Hepatocyte (in vitro differentiated cells): Measurements from ENCODE around the gene FGF10. TPM values are rescaled to one million over a fixed set of nuclear protein-coding genes. Genes with fewer than 3 reads are reported as not detected.

ENCODE experiments used
- DNase-seq: peaks from one replicate; pipeline ENCODE4 v3.0.0-alpha.2; 2016; ENCODE audit warnings: low spot score
- H2AFZ ChIP-seq: fragments of 200-600 bp; sonication (generic); 2 replicates; pipeline ENCODE4 v1.6.0; 2016; ENCODE audit warnings: antibody characterized with exemption, mild to moderate bottlenecking
- H3K27ac ChIP-seq: fragments of 200-600 bp; sonication (generic); 2 replicates; pipeline ENCODE4 v1.5.1; 2016; ENCODE audit warnings: mild to moderate bottlenecking
- H3K27me3 ChIP-seq: fragments of 200-600 bp; sonication (generic); 2 replicates; pipeline ENCODE4 v1.6.1; 2016
- H3K36me3 ChIP-seq: fragments of 200-600 bp; sonication (generic); replicated peaks from 2 replicates; pipeline ENCODE4 v1.5.1; 2016; ENCODE audit warnings: low read depth; ENCODE audit not compliant: insufficient read depth
- H3K4me1 ChIP-seq: fragments of 200-600 bp; sonication (generic); 2 replicates; pipeline ENCODE4 v1.5.1; 2016; ENCODE audit warnings: mild to moderate bottlenecking, moderate library complexity; ENCODE audit not compliant: insufficient read depth
- H3K4me2 ChIP-seq: fragments of 200-600 bp; sonication (generic); 2 replicates; pipeline ENCODE4 v1.6.0; 2016
- H3K4me3 ChIP-seq: fragments of 200-600 bp; sonication (generic); 2 replicates; pipeline ENCODE4 v1.5.1; 2016; ENCODE audit warnings: mild to moderate bottlenecking
- H3K79me2 ChIP-seq: fragments of 200-600 bp; sonication (generic); 2 replicates; pipeline ENCODE4 v1.6.0; 2017; ENCODE audit warnings: mild to moderate bottlenecking
- H3K9me2 ChIP-seq: fragments of 200-600 bp; sonication (generic); replicated peaks from 2 replicates; pipeline ENCODE4 v1.6.0; 2017; ENCODE audit warnings: mild to moderate bottlenecking; ENCODE audit not compliant: insufficient read depth
- H3K9me3 ChIP-seq: fragments of 200-600 bp; sonication (generic); 2 replicates; pipeline ENCODE4 v1.5.1; 2016; ENCODE audit warnings: low read depth, mild to moderate bottlenecking
- H4K20me1 ChIP-seq: fragments of 200-600 bp; sonication (generic); 2 replicates; pipeline ENCODE4 v1.6.0; 2016; ENCODE audit warnings: mild to moderate bottlenecking; ENCODE audit not compliant: insufficient read depth, poor library complexity, severe bottlenecking
- CTCF ChIP-seq: fragments of 200-600 bp; sonication (generic); IDR thresholded peaks from 2 replicates; pipeline ENCODE4 v1.5.1; 2016; ENCODE audit warnings: antibody characterized with exemption, mild to moderate bottlenecking; ENCODE audit not compliant: poor library complexity
- EZH2 ChIP-seq: fragments of 200-600 bp; sonication (generic); IDR thresholded peaks from 2 replicates; pipeline ENCODE4 v1.6.1; 2016; ENCODE audit warnings: antibody characterized with exemption, mild to moderate bottlenecking, borderline replicate concordance
- EZH2phosphoT487 ChIP-seq: fragments of 200-600 bp; sonication (generic); IDR thresholded peaks from one replicate; pipeline ENCODE4 v1.6.1; 2018; ENCODE audit warnings: antibody characterized with exemption, mild to moderate bottlenecking, low read depth, moderate library complexity; ENCODE audit not compliant: unreplicated experiment, severe bottlenecking
- WGBS: methylation state at CpG from one replicate; pipeline ENCODE4 v1.1.6; 2016; ENCODE audit warnings: low lambda C conversion rate; ENCODE audit errors: missing lambda C conversion rate; 5-methylcytosine and 5-hydroxymethylcytosine counted together
- polyA plus RNA-seq: library from polyadenylated mRNA; unstranded; fragments of >200 nt; fragmentation: Nextera tagmentation; extraction: Ambion mirVana; gene quantifications from 2 replicates; pipeline ENCODE4 v1.2.1, GENCODE V29; 2016
- total RNA-seq: library from RNA; depleted of rRNA; stranded (reverse); fragments of >200 nt; gene quantifications from 2 replicates; pipeline ENCODE4 v1.2.3, GENCODE V29; 2014

The FGF10 gene
- total and polyA plus RNA-seq, 2 experiments from 2014 or later: 5.1 to 6.1 TPM

GRCh38 chr5:44294516-44294915 is 94.7 kb downstream of the FGF10 start:
- H3K4me1 ChIP-seq: no peaks in the 10 kb centered on the region
- TF ChIP-seq EZH2phosphoT487 (no peak), EZH2 (no peak), CTCF (no peak)
- no peaks in the 10 kb centered on the region for H3K27me3 ChIP-seq
- no peaks in the 10 kb centered on the region for H3K79me2 ChIP-seq
- no peaks in the 10 kb centered on the region for H4K20me1 ChIP-seq
- DNase-seq: no peak
- H3K36me3 ChIP-seq: no peaks in the 10 kb centered on the region
- H3K9me3 ChIP-seq: no peaks in the 10 kb centered on the region
- WGBS: 91% methylated on average over 2 of the region's 2 CpGs
- no peak overlapping the region for H3K4me3 ChIP-seq
- H3K9me2 ChIP-seq: no peaks in the 10 kb centered on the region
- no peak overlapping the region for H3K4me2 ChIP-seq
- no peak overlapping the region for H2AFZ ChIP-seq
- no peak overlapping the region for H3K27ac ChIP-seq

GRCh38 chr5:44292736-44293135 is 96.5 kb downstream of the FGF10 start:
- H3K4me1 ChIP-seq: no peaks in the 10 kb centered on the region
- TF ChIP-seq EZH2 (no peak), EZH2phosphoT487 (no peak)
- 68% methylated on average over 2 of the region's 2 CpGs for WGBS
- no peak overlapping the region for H3K4me3 ChIP-seq
- H4K20me1 ChIP-seq: no peaks in the 10 kb centered on the region
- H3K4me2 ChIP-seq: no peak overlapping the region
- no peaks in the 10 kb centered on the region for H3K79me2 ChIP-seq
- no peaks in the 10 kb centered on the region for H3K9me3 ChIP-seq
- no peaks in the 10 kb centered on the region for H3K36me3 ChIP-seq
- no peak overlapping the region for H3K27ac ChIP-seq
- no peaks in the 10 kb centered on the region for H3K27me3 ChIP-seq
- no peaks in the 10 kb centered on the region for H3K9me2 ChIP-seq
- no peak overlapping the region for H2AFZ ChIP-seq
- no peak for DNase-seq

GRCh38 chr5:44278469-44278868 is 110.8 kb downstream of the FGF10 start:
- DNase-seq: no peak
- H3K4me2 ChIP-seq: no peak overlapping the region
- TF ChIP-seq EZH2: no peak
- no peak for TF ChIP-seq EZH2phosphoT487
- TF ChIP-seq CTCF: no peak
- H3K79me2 ChIP-seq: no peaks in the 10 kb centered on the region
- H3K9me2 ChIP-seq: no peaks in the 10 kb centered on the region
- no peaks in the 10 kb centered on the region for H3K27me3 ChIP-seq
- H3K9me3 ChIP-seq: no peaks in the 10 kb centered on the region
- H3K27ac ChIP-seq: no peak overlapping the region
- H3K4me1 ChIP-seq: no peaks in the 10 kb centered on the region
- H3K4me3 ChIP-seq: no peak overlapping the region
- H4K20me1 ChIP-seq: no peaks in the 10 kb centered on the region
- H3K36me3 ChIP-seq: no peaks in the 10 kb centered on the region
- WGBS: 80% methylated on average over 3 of the region's 3 CpGs
- no peak overlapping the region for H2AFZ ChIP-seq

GRCh38 chr5:44275908-44276307 is 113.3 kb downstream of the FGF10 start:
- H3K4me2 ChIP-seq: no peak overlapping the region
- H2AFZ ChIP-seq: no peak overlapping the region
- no peaks in the 10 kb centered on the region for H3K79me2 ChIP-seq
- H4K20me1 ChIP-seq: no peaks in the 10 kb centered on the region
- no peaks in the 10 kb centered on the region for H3K27me3 ChIP-seq
- no peak overlapping the region for H3K4me3 ChIP-seq
- H3K27ac ChIP-seq: no peak overlapping the region
- no peak for TF ChIP-seq EZH2
- TF ChIP-seq CTCF: no peak
- no peak for TF ChIP-seq EZH2phosphoT487
- H3K9me3 ChIP-seq: no peaks in the 10 kb centered on the region
- WGBS: 43% methylated on average over 1 of the region's 1 CpG
- DNase-seq: no peak
- H3K4me1 ChIP-seq: no peaks in the 10 kb centered on the region
- no peaks in the 10 kb centered on the region for H3K9me2 ChIP-seq
- H3K36me3 ChIP-seq: no peaks in the 10 kb centered on the region
